ENCODE results near the gene USPL1.
"Not testable (repeated sequence)": the region's sequence is repeated elsewhere in the genome, so short reads cannot be mapped to it uniquely, and the experiment has no call there.

USPL1 gene

DNA sequence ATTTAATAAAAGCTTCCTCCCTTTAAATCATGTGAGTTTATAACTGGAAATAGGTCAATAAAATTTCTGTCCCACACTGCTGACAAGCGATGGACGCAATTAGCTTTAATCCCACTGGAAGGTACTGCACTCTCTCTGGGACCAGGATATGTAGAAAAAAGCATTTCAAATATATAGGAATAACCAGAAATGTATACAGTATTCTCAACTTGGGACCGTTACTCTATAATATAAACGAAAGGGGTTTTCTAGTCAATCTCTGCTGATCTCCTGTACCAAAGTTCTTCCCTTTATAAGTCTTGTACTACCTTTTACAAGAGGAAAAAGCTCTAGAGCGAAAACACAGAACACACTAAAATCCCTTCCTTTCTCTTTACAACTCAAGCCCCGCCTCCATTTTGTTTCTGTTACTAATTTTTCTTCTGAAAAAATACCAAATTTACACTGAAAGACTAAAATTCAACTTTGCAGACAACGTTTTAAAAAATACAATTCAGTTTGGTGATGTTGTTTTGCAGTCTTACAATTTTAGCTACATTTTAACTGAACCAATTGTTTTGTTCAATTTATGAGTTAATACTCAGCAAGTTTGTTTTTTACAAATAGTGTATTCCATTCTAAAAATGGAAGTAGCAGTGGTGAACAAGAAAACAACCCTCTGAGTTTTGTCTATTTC is 1.7 kb upstream of the USPL1 start:
- no peak for DNase-seq (ENCODE audit: low read depth, low spot score)

DNA sequence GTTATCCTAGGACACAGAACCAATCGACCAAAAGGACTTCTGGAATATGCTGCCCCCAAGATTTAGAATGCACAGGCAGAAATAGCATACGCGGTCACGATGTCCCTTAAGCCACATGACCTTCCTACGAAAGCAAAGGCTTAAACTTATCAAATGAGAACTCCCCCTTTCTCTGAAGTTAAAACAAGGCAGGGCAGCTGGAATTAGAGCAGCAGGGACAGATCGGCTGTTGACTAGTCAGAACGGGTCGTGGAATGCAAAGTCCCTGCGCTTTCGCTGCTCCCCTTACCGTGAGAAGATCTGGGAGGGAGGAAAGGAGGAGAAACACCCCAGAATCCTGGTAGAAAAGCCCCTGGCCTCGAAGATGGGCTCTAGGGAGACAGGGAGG is 799 bp upstream of the USPL1 start:
- DNase-seq (ENCODE audit: low read depth, low spot score), result peak; percentile 21

DNA sequence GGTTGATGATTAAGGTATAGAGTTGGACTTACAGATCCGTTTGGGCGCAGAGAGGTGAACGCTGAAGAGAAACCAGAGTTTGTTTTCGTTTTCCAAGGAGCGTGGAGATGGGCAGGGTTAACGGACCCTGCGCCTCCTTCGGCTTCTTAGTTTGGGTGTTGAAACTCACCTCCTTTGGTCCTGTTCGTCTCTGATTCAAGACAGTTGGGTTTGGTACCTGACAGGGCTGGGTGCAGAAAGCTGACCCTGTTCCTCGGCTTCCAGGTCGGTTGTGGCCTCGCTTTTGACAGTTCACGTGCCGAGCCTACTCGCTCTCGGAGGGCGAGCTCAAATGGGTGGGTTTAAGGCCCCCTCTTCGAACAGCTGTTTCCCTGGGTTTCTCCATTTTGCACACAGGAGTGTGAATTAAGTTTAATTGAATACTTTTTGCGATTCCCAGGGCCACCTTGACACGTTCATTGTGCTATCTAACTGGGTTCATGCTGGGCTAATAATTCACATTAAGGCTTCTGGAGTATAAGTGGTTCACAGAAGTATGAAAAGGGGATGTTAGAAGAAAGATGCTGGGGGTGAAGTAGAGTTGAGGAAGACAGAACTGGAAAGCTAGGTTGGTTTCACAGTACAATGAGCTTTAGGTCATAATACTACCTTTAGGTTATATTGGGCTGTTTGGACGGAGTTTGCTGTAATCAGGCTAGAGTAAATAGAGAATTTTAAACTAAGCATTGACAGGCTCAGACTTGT is 638 bp downstream of the USPL1 start:
- DNase-seq (ENCODE audit: low read depth, low spot score), result peak; percentile 9

DNA sequence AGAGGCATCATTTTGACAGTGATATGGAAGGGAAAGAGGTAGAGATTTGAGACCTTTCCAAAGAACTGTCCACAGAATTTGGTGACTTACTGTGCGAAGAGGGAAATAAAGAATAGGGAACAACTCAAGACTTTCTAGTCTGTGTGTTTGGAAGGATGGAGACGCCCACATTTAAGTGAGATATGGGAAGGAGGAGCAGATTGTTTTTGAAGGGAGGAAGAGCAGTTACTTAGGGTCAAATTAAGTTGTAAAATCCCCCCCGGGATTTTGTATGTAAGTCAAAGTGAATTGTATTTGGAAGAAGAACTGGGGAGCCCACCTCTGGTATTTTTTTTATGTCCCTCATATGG is 1.2 kb downstream of the USPL1 start:
- DNase-seq (ENCODE audit: low read depth, low spot score), result no peak

DNA sequence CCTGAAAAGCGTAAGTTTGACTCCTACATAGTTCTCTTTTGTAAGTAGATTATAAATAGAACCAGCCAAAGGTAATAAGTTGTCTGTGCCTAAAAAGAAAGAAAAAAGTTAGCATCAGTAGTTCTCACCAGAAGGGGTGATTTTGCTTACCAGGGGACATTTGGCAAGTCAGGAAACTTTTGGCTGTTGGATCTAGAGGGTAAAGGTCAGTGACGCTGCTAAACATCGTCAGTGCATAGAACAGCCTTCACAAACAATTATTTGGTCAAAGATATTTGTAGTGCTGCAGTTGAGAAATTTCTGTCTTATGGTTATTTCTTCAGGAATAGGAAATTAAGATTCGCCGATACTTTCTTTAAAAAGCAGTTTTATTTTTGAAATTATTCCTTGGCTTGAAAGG is 2.0 kb downstream of the USPL1 start:
- no peak for DNase-seq (ENCODE audit: low read depth, low spot score)

DNA sequence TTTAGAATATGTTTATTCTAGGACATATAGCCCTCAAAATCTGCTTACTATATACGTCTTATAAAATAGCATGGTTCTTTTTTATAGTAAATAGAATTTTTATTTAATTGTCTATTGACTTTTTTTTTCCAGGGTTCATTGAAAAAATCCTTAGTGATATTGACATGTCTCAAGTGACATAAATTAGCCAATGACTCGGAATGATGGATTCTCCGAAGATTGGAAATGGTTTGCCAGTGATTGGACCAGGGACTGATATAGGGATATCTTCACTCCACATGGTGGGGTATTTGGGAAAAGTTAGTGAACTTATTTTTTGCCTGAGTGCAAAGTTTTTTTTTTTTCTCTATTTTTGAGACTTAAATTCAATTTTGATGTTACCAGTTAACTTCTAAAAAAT is 3.2 kb downstream of the USPL1 start:
- DNase-seq (ENCODE audit: low read depth, low spot score), result no peak

DNA sequence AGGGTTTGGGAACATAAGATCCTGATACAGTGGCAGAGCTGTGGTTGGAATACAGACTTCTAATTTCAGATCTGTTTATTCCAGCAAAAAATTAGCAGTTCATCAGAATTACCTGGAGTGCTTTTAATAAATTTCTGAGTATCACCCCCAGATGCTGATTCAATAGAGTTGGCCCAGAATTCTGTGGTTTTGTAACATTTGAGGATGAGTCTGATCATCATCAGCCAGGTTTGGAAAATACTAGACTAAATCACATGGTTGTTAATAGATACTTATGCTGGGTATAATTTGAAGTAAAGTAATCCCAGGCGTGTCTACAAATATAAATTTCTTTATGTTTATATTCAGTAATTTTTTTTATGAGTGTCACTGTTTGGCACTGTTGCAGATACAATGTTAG is 4.8 kb downstream of the USPL1 start:
- DNase-seq (ENCODE audit: low read depth, low spot score), result no peak

DNA sequence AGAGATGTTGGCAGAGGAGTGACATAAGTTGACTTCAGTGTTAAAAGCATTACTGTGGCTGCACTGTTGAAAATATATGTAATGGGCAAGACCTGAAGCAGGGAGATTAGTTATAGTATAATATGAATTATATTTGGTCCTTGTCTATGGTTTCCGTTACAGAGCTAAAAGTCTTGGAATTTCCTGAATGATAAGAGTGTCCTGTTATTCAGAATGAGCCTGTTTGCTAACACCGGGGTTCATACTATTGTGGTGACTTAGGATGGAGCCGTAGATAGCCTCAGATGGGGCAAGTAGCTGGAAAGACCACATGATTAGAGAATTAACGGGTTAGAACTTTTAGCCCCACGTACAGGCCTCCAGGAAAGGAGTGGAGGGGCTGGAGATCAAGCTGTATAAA is 5.7 kb downstream of the USPL1 start:
- no peak for DNase-seq (ENCODE audit: low read depth, low spot score)

DNA sequence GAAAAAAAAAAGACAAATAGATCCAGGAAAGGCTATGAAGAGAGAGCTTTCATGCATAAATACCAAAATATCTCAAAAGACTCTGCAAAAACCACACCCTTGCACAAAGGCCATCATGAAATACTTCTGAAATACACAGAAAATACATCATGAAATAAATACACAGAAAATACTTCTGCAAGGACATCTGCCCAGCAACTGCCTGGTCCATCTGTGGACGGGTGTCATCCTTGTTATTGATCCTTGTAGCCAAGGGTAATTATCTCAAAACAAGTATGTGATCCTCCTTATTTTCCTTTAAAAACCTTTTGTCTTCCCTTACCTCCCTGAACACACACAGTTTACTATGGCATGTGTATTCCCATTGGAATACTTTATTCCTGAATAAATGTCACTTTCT is 6.9 kb downstream of the USPL1 start:
- DNase-seq (ENCODE audit: low read depth, low spot score), result no peak

DNA sequence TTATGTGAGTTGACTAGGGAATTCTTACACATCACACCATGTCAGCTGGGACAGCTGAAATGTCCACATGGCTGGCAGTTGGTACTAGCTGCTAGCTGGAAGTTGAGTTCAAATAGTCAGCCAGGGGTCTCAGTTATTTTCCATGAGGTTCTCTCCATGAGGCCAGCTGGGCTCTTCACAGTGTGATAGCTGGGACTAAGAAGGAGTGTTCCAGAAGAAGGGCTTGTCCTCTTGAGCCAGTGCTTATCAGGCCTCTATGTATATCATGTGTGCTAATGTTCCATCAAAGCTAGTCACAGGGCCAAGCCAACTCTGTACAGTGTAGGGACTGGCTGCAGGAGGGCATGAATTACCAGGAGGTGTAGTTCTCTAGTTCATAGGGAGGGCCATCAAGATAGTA is 11.8 kb downstream of the USPL1 start:
- no peak for DNase-seq (ENCODE audit: low read depth, low spot score)

DNA sequence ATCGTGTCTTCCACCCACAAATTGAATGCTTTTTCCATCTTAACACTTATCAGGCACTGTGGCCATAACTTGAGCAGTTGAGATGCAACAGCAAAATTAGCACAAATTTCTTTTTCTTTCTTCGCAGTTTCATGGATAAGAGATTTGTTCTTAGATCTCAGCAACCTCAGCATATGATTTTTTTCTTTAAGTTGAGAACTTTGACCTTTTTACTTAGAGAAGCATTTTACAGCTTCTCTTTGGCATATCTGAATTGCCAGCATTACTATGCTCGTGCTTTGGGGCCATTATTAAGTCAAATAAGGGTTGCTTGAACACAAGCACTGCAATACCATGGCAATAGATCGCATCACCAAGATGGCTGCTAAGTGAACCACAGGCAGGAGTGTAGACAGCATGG is 16.1 kb downstream of the USPL1 start:
- no peak for DNase-seq (ENCODE audit: low read depth, low spot score)

DNA sequence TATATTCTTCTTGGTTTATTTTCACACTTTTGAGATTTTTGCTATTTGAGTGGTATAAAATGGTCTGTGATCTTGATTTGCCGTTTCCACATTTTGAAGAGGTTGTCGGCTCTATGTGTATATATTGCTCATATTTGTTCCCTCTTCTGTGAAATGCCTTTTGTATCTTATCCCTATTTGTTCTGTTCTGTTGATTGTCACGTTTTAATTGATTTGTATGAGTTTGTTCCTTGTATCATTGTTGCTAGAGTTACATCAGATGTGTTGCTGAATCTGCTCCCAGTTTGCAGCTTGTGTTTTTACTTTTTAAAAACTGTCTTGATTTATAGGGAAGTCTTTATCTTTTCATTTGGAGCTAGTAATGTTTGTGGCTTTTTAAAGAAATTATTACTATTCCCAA is 17.1 kb downstream of the USPL1 start:
- no peak for DNase-seq (ENCODE audit: low read depth, low spot score)

DNA sequence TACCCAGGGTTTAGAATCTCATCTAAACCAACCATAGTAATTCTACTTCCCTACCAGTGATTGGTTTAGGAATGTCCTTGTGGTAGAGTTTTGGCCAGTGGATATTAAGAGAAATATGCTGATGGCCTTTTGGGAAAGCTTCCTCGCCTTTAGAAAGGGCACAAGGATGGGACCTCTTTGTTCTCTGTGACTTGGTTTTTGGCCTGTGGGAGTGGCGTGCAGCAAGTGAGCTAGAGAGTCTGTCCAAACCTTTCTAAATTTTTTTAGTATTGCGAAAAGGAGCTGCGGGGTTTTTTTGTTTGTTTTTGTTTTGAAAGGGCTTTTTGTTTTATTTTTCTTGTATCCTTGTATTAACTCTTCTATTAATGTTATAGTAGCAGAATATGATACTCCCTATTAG is 20.6 kb downstream of the USPL1 start:
- DNase-seq (ENCODE audit: low read depth, low spot score), result no peak

DNA sequence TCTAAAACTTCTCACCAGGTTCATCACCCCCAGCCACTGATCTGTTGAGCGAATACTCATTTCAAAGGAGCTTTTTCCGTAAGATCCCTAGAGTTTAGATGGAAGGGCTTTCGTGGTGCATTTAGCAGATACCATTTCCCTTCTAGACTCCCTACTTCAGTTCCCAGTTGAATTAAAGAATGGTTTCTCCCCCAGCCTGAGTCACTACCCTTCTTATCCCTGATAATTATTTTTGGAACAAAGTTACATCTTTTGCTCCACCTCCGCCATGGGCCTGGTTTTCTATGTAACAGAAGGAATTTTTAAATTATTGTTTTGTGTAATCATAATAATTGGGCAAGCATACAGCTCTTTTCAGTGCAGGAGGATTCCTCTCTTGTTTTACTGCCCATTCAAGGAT is 22.0 kb downstream of the USPL1 start:
- DNase-seq (ENCODE audit: low read depth, low spot score), result no peak

DNA sequence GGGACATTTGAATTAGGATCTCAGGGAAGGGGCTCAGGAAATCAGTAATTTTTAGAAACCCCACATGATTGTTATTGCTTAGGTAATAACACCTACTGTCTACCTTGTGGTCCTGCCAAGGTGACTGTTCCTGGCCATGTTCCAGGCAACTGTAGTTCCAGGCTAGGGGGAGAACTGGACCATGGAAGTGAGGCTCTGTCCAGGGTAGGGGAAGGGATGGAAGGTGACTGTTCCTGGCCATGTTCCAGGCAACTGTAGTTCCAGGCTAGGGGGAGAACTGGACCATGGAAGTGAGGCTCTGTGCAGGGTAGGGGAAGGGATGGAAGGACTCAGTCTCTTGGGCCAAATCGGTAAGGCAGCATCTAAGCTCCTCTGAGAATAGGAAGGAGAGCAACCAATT is 23.5 kb downstream of the USPL1 start:
- not testable (repeated sequence) for DNase-seq (ENCODE audit: low read depth, low spot score)

DNA sequence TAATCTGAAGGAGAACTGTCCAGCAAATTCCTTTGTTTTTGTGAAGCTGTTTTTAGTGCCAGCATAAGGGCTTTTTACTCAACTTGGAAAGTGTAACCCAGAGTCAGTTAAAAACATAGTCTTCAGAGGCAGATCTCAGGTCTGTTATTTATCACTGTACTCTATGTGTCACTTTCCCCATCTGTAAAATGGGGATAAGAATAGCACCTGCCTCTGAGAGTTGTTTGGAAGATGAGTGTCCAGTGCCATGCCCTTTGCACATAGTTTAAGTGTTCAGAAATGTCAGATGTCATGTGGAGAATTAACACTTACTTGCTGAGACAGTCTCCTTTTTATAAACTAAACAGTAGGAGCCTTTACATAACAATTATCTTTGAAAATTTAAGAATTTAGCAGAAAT is 27.9 kb downstream of the USPL1 start:
- DNase-seq (ENCODE audit: low read depth, low spot score), result no peak

DNA sequence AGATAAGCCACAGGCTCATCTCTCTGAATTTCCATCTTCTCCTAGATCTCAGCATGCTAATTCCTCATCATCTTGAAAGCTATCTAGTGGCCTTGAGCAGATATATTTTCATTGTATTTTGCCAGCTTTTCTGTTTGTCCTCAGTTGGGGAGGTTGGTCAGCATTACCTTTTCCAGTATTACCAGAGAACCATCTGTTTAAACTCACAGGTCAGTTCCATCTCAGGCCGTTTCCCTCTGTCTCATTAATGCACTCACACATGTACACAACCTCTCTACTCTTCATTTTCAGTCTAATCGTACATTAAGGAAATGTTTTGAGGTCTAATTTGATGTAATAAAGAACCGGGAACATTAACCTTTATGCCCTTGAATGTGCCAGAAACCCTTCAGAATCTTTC is 29.7 kb downstream of the USPL1 start:
- DNase-seq (ENCODE audit: low read depth, low spot score), result no peak

DNA sequence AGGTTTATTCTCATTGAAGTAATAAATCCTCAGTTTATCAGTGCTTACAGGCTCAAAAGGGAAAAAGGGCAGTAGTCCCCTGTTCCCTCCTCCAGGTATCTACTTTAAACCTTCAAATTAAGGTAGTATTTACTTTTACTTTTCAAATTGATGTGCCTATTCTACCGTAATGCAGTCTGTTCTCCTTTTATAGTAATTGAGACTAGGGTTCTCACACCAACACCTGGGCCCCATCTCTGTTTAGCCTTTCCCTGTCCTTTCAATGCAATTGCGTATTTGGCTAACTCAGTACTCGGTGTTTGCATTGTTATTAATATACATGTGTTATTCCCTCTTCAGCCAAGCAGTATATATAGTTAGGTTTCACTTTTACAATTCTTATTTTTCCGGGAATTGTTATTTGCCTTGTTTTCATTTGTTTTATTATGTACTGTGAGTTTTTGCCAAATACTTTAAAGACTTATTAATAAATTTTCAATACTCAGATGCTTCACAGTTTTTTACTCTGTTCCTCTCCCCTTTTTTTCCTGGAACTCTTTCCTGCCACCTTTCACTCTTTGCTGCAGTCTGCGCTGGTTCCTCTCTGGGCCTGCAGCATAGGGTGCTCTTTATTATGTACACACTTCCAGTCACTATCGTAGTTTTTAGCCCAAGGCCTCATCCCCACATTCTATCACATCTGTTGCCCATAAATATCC is 30.3 kb downstream of the USPL1 start:
- DNase-seq (ENCODE audit: low read depth, low spot score), result no peak

DNA sequence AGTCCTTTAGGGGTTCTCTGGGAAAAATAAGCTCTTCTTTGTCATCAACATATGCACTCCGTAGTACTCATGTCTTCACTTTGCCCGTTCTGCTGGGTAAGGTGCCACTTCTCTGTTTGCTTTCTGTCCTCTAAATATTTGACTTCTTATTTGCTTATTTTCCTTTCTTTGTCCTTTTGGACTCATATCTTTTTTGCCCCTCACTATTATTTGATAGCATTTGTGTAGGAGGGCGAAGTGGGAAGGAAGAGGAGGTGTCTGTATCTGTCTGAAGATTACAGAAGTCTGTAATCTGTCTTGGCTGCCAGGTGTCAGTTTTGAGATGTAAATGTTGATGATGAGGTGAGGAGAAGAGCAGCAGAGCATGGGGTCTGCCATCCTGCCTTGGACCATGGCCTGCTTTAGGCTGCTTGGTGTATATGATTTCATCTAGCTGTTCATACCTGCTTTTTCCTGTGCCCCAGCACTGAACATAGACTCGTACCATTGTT is 30.8 kb downstream of the USPL1 start:
- DNase-seq (ENCODE audit: low read depth, low spot score), result no peak

DNA sequence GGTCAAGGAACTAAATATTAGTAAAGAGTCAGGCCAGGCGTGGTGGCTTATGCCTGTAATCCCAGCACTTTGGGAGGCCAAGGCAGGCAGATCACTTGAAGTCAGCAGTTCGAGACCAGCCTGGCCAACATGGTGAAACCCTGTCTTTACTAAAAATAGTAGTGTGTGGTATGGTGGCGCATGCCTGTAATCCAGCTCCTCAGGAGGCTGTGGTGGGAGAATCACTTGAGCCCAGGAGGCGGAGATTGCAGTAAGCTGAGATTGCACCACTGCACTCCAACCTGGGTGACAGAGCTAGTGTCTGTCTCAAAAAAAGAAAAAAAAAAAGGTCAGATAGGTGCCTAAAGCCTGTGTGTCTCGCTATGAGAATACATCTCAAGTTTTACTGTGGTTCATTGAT is 33.9 kb downstream of the USPL1 start:
- DNase-seq (ENCODE audit: low read depth, low spot score), result not testable (repeated sequence)

DNA sequence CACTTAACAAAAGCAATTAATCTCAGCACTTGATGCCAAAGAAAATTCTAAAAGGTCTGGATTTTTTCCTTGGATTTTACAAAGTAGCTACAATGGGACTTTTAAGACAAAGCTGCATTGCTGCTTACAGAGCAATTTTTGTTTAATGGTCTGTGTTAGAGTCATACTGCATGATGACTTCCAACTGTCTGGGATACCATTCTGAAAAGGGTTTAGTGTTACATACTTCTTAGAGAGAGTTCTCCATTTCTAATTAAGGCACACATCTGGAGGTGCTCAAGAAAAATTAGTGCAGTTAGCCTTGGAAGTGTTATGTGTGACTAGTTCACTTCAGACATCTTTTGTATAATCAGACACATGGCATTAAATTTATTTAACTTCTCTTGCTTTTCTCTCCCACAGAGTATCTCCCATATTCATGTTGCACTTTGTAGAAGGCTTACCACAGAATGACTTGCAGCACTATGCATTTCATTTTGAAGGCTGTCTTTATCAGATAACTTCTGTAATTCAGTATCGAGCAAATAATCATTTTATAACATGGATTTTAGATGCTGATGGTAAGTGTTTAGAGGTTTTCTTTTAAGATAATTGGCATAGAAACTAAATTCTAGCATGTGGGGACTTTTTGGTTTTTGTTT is 35.1 kb downstream of the USPL1 start:
- DNase-seq (ENCODE audit: low read depth, low spot score), result no peak

DNA sequence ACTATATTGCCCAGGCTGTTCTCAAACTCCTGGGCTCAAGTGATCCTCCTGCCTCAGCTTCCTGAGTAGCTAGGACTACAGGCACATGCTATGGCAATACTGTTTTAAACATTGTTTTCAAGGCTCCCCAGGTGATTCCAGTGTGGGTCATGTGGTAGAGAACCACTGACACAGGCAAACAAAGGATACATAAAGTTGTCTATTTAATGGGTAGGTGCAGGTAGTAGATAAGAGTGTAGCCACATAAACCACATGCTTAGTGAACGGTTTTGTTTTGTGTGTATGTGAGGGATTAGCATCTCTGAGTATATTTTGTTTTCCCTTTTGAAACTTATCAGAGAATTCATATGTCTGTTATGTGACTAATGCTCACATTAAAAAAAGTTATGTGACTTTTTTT is 36.7 kb downstream of the USPL1 start:
- no peak for DNase-seq (ENCODE audit: low read depth, low spot score)

Measured in activated CD4-positive, CD25-positive, alpha-beta regulatory T cell treated with anti-CD3 and anti-CD28 coated beads, Interleukin-2, amount 50 U/mL, for 16 hours (primary cell).